GM23248 (cell line): Measurements from ENCODE around the gene TEX22. TPM values are rescaled to one million over a fixed set of nuclear protein-coding genes. Genes with fewer than 3 reads are reported as not detected.

ENCODE experiments used
- DNase-seq: peaks from one replicate; pipeline ENCODE4 v3.0.0-alpha.2; 2015
- H2AFZ ChIP-seq: fragments of 200-600 bp; sonication (generic); 2 replicates; pipeline ENCODE4 v1.6.1; 2016; ENCODE audit warnings: antibody characterized with exemption
- H3F3A ChIP-seq: fragments of 200-600 bp; sonication (generic); 2 replicates; pipeline ENCODE4 v1.6.1; 2016; ENCODE audit warnings: mild to moderate bottlenecking, antibody characterized with exemption, mixed run types; ENCODE audit not compliant: insufficient read depth
- H3K27ac ChIP-seq: fragments of 200-600 bp; sonication (generic); 2 replicates; pipeline ENCODE4 v1.5.1; 2016; ENCODE audit warnings: mild to moderate bottlenecking
- H3K27me3 ChIP-seq: fragments of 200-600 bp; sonication (generic); replicated peaks from 2 replicates; pipeline ENCODE4 v1.6.1; 2016; ENCODE audit warnings: mild to moderate bottlenecking; ENCODE audit not compliant: insufficient read depth
- H3K36me3 ChIP-seq: fragments of 200-600 bp; sonication (generic); 2 replicates; pipeline ENCODE4 v1.6.1; 2016; ENCODE audit warnings: low read depth, mild to moderate bottlenecking
- H3K4me1 ChIP-seq: fragments of 200-600 bp; sonication (generic); 2 replicates; pipeline ENCODE4 v1.6.1; 2016; ENCODE audit warnings: mild to moderate bottlenecking; ENCODE audit not compliant: insufficient read depth
- H3K4me2 ChIP-seq: fragments of 200-600 bp; sonication (generic); one replicate; pipeline ENCODE4 v1.6.1; 2016; ENCODE audit warnings: mild to moderate bottlenecking; ENCODE audit not compliant: unreplicated experiment
- H3K4me3 ChIP-seq: fragments of 200-600 bp; sonication (generic); 2 replicates; pipeline ENCODE4 v1.5.1; 2016; ENCODE audit warnings: mild to moderate bottlenecking
- H3K79me2 ChIP-seq: fragments of 200-600 bp; sonication (generic); 2 replicates; pipeline ENCODE4 v1.6.1; 2016; ENCODE audit warnings: mild to moderate bottlenecking; ENCODE audit not compliant: insufficient read depth
- H3K9ac ChIP-seq: fragments of 200-600 bp; sonication (generic); 2 replicates; pipeline ENCODE4 v1.6.1; 2016; ENCODE audit warnings: mild to moderate bottlenecking
- H3K9me2 ChIP-seq: fragments of 200-600 bp; sonication (generic); 2 replicates; pipeline ENCODE4 v1.6.1; 2016; ENCODE audit warnings: mixed run types, mild to moderate bottlenecking, moderate library complexity; ENCODE audit not compliant: insufficient read depth
- H3K9me3 ChIP-seq: fragments of 200-600 bp; sonication (generic); one replicate; pipeline ENCODE4 v1.6.1; 2017; ENCODE audit warnings: low read depth
- H4K20me1 ChIP-seq: fragments of 200-600 bp; sonication (generic); 2 replicates; pipeline ENCODE4 v1.6.0; 2016; ENCODE audit not compliant: insufficient read depth
- EZH2 ChIP-seq: fragments of 200-600 bp; sonication (generic); IDR thresholded peaks from 2 replicates; pipeline ENCODE4 v1.6.1; 2018; ENCODE audit warnings: antibody characterized with exemption, mild to moderate bottlenecking; ENCODE audit not compliant: insufficient read depth, poor library complexity, severe bottlenecking
- EZH2phosphoT487 ChIP-seq: fragments of 200-600 bp; sonication (generic); IDR thresholded peaks from 2 replicates; pipeline ENCODE4 v1.6.1; 2018; ENCODE audit warnings: antibody characterized with exemption, moderate library complexity, mild to moderate bottlenecking, low read depth; ENCODE audit not compliant: insufficient read depth
- WGBS, 2 experiments: methylation state at CpG; one replicate each; pipeline ENCODE4 v1.1.6; 2015 to 2017; ENCODE audit warnings: low lambda C conversion rate in 2 of 2, low coverage in 1 of 2; ENCODE audit errors: missing lambda C conversion rate in 2 of 2; 5-methylcytosine and 5-hydroxymethylcytosine counted together
- in situ Hi-C: fragments of 300-500 bp; cut with MboI; formaldehyde crosslinking; loops from 2 replicates; pipeline ENCODE4 v1.15.0; 2020
- polyA plus RNA-seq: library from polyadenylated mRNA; unstranded; fragments of >200 nt; fragmentation: Nextera tagmentation; extraction: Ambion mirVana; gene quantifications from 2 replicates; pipeline ENCODE4 v1.2.1, GENCODE V29; 2016
- total RNA-seq: library from RNA; depleted of rRNA; stranded (reverse); fragments of >200 nt; shearing (Covaris generic); gene quantifications from 2 replicates; pipeline ENCODE4 v1.2.3, GENCODE V29; 2014

Gene TEX22
- total and polyA plus RNA-seq, 2 experiments from 2014 or later: 0.43 to 0.46 TPM

DNA sequence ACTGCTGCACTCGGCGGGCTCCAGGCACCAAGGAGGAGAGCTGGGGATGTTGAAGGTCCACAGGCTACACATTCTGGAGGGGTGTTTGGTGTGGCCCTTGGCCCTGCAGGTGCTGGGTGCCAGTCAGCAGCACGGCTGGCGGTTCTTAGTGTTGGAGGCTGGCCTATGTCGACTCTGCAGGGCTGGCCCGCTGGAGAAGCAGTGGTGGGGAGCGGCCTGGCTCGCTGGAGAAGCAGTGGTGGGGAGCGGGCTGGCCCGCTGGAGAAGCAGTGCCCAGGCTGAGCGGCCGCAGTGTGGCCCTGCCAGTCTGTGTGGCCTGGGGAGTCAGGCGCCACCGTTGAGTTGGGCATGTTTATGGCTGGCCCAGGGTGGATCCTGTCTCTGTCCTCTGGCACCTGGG lies 48.6 kb downstream of the TEX22 start:
- TF ChIP-seq EZH2 (no peak), EZH2phosphoT487 (no peak)
- H3K27ac ChIP-seq: no peak overlapping the region
- no peak for DNase-seq
- no peaks in the 10 kb centered on the region for H3K9me3 ChIP-seq
- H3K9me2 ChIP-seq: no peaks in the 10 kb centered on the region
- H2AFZ ChIP-seq: no peak overlapping the region
- no peak overlapping the region for H3K4me3 ChIP-seq
- H3K4me2 ChIP-seq: no peak overlapping the region
- H4K20me1 ChIP-seq: no peaks in the 10 kb centered on the region
- peaks cover 14% of the 10 kb centered on the region; the same call in 1 of the 2 replicates for H3K79me2 ChIP-seq
- WGBS, 2 experiments: 80 to 81% methylated on average over 14 of the region's 14 CpGs
- H3K36me3 ChIP-seq: no peaks in the 10 kb centered on the region; the same call in 1 of the 2 replicates
- no peaks in the 10 kb centered on the region for H3K4me1 ChIP-seq
- no peaks in the 10 kb centered on the region for H3F3A ChIP-seq
- in situ Hi-C loops: no loop called here
- no peak overlapping the region for H3K9ac ChIP-seq
- H3K27me3 ChIP-seq: no peaks in the 10 kb centered on the region

DNA sequence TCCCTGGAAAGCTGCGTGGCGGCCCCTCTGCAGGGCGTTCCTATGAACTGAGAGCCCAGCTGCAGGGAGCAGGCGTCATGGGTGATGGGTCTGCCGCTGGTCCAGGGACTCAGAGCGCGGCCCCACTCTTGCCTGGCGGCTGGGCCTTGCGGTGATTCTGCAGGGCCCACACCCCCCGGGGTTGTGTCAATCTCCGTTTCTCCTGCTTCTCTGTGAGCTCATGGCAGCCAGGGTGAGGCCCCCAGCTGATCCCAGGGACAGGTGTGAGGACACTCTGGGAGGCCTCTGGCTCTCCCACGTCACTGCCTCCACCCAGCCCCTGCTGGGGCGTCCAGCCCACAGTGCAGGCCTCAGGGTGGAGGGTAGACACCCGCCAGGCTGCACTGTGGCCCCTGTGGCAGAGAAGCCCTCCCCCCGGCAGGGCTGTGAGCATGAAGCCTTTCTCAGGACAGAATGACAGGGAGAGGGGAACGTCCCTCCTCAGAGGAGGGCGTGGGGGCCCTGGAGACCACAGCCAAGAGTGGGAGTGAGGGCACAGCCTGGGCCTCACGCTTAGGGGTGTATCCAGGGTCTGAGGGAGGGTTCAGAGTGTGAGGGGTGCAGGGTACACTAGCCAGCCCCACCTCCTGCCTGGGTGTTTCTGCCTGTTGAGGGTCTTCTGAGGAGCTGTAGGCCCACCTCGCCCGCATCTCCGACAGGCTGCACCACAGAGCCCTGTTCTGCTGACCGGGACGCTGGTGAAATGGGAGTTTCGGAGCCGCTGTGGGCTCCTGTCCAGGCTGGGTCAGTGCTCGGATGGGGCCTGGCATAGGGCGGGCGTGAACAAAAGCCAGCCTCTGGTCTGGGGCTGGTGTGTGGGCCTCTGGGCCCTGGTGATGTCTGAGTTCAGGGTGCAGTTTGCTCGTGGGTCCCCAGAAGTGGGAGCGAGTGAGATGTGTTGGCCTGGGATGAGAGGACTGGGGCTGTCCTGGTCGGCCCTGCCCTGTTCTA lies 49.6 kb downstream of the TEX22 start:
- H3K4me1 ChIP-seq: no peaks in the 10 kb centered on the region
- H3K4me2 ChIP-seq: no peak overlapping the region
- no peaks in the 10 kb centered on the region for H3K27me3 ChIP-seq
- no peak for DNase-seq
- TF ChIP-seq EZH2phosphoT487 (no peak), EZH2 (no peak)
- H3K27ac ChIP-seq: 0 out of 2 replicates have a peak overlapping the region, but pooled peaks have one; percentile 23
- H3K9me2 ChIP-seq: no peaks in the 10 kb centered on the region
- no peaks in the 10 kb centered on the region for H4K20me1 ChIP-seq
- H3K9ac ChIP-seq: peak overlapping the region; percentile 72
- H3K36me3 ChIP-seq: no peaks in the 10 kb centered on the region; the same call in 1 of the 2 replicates
- in situ Hi-C loops: no loop called here
- H3F3A ChIP-seq: no peaks in the 10 kb centered on the region
- no peak overlapping the region for H2AFZ ChIP-seq
- peaks cover 14% of the 10 kb centered on the region; the same call in 1 of the 2 replicates for H3K79me2 ChIP-seq
- 74 to 78% methylated on average over 31 of the region's 31 CpGs for WGBS, 2 experiments
- no peaks in the 10 kb centered on the region for H3K9me3 ChIP-seq
- H3K4me3 ChIP-seq: no peak overlapping the region

DNA sequence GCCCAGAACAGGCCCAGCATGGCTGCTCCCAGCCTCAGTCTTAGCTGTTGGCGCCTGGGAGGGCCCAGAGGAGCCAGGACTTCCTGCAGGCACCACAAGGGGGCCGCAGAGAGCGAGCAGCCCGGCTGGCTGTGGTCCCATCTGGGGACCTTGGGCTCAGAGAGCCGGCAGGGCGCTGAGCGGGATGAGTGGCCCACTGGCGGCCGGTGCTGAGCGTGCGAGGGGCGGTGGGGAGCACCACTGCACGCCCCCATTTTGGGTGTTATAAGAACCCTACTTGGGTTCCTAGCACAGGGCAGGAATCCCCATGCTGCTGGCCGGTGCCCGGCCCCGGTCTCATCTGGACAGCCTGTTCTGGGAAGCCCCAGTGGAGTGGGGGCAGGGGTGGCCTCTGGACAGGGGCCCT lies 50.4 kb downstream of the TEX22 start:
- Histone ChIP-seq H2AFZ (no peak overlapping the region), H3K4me1 (no peaks in the 10 kb centered on the region), H3K9ac (peak overlapping the region; percentile 72), H3K27ac (0 out of 2 replicates have a peak overlapping the region, but pooled peaks have one; percentile 23), H3K36me3 (no peaks in the 10 kb centered on the region; the same call in 1 of the 2 replicates), H3K4me3 (no peak overlapping the region), H3K79me2 (peaks cover 14% of the 10 kb centered on the region; the same call in 1 of the 2 replicates), H3K9me3 (no peaks in the 10 kb centered on the region), H3K4me2 (no peak overlapping the region), H3K9me2 (no peaks in the 10 kb centered on the region), H4K20me1 (no peaks in the 10 kb centered on the region), H3K27me3 (no peaks in the 10 kb centered on the region), H3F3A (no peaks in the 10 kb centered on the region)
- WGBS, 2 experiments: 39 to 44% methylated on average over 12 to 16 of the region's 16 CpGs
- in situ Hi-C loops: no loop called here
- TF ChIP-seq EZH2phosphoT487 (no peak), EZH2 (no peak)
- peak; percentile 84 for DNase-seq

DNA sequence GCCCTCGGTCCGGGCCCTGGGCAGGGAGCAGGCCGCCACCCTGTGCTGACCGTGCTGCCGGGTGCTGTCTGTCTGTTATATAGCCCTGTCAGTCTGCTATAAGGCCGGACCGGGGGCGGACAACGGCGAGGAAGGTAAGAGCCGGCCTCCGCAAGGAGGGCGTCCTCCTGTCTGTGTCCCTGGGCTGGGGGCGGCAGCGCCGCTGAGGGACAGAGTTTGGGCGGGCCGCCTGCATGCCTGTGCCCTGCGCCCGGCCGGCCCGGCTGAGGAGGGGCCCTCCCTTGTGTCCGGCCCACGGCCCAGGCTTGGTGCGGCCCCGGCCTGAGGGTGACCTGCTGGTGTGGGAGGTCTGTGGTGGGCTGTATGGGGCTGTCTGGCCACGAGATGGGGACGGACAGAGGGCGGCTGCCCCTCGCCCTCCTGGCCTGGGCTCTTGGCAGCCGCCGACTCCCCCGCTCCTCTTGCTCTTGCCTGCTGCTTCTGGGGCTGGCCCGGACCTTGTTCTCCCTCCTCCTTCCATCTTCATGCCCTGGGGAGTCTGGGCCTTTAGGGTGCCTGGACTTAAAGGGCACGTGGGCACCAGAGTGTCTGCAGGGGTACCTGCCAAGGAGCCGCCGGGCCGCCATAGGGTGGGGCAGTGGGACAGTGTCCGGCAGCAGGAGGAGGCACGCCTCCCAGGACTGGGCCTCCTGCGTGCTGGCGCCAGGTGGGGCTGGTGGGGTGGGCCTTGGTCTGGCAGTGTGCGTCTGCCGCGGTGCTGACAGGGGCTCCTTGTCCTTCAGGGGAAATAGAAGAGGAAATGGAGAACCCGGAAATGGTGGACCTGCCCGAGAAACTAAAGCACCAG lies 51.2 kb downstream of the TEX22 start:
- 92% methylated on average over 38 to 47 of the region's 47 CpGs for WGBS, 2 experiments
- no peak for TF ChIP-seq EZH2
- TF ChIP-seq EZH2phosphoT487: no peak
- no peaks in the 10 kb centered on the region for H3F3A ChIP-seq

More for the DNA sequence above, 51.2 kb downstream of the TEX22 start:
- no peak overlapping the region for H3K9ac ChIP-seq
- no peak overlapping the region for H3K4me2 ChIP-seq
- H4K20me1 ChIP-seq: no peaks in the 10 kb centered on the region
- H3K27ac ChIP-seq: no peak overlapping the region
- H3K4me3 ChIP-seq: no peak overlapping the region
- in situ Hi-C loops: no loop called here
- peaks cover 14% of the 10 kb centered on the region; the same call in 1 of the 2 replicates for H3K79me2 ChIP-seq
- DNase-seq: no peak
- no peaks in the 10 kb centered on the region for H3K27me3 ChIP-seq
- H3K4me1 ChIP-seq: no peaks in the 10 kb centered on the region
- no peak overlapping the region for H2AFZ ChIP-seq
- H3K9me3 ChIP-seq: no peaks in the 10 kb centered on the region
- no peaks in the 10 kb centered on the region; the same call in 1 of the 2 replicates for H3K36me3 ChIP-seq
- H3K9me2 ChIP-seq: no peaks in the 10 kb centered on the region
